H9 (cell line): Measurements from ENCODE around the gene KIAA1328. TPM values are rescaled to one million over a fixed set of nuclear protein-coding genes. Genes with fewer than 3 reads are reported as not detected.

Experiments used
- DNase-seq: peaks from one replicate; pipeline ENCODE4 v3.0.0-alpha.2; 2017
- H2AFZ ChIP-seq: one replicate; pipeline ENCODE4 v1.6.1; 2013; ENCODE audit warnings: mild to moderate bottlenecking, low read length, control low read depth, moderate library complexity
- H2AK5ac ChIP-seq: 2 replicates; pipeline ENCODE4 v1.6.1; 2013; ENCODE audit warnings: low read length, control low read depth, mixed read lengths; ENCODE audit not compliant: insufficient read length
- H2BK120ac ChIP-seq: one replicate; pipeline ENCODE4 v1.6.1; 2013; ENCODE audit warnings: low read depth, mild to moderate bottlenecking, low read length, control low read depth, inconsistent platforms; ENCODE audit not compliant: poor library complexity, severe bottlenecking
- H2BK12ac ChIP-seq: 2 replicates; pipeline ENCODE4 v1.6.1; 2013; ENCODE audit warnings: low read length, control low read depth, mixed read lengths, low read depth; ENCODE audit not compliant: insufficient read length
- H2BK15ac ChIP-seq: 2 replicates; pipeline ENCODE4 v1.6.1; 2013; ENCODE audit warnings: low read depth, low read length, control low read depth
- H2BK20ac ChIP-seq: one replicate; pipeline ENCODE4 v1.6.1; 2013; ENCODE audit warnings: low read depth, mild to moderate bottlenecking, low read length, control low read depth, inconsistent platforms; ENCODE audit not compliant: poor library complexity, severe bottlenecking
- H2BK5ac ChIP-seq: 2 replicates; pipeline ENCODE4 v1.6.1; 2013; ENCODE audit warnings: low read length, control low read depth, mixed read lengths; ENCODE audit not compliant: insufficient read length
- H3K14ac ChIP-seq: 2 replicates; pipeline ENCODE4 v1.6.1; 2013; ENCODE audit warnings: low read length, control low read depth; ENCODE audit not compliant: insufficient read depth
- H3K18ac ChIP-seq: 2 replicates; pipeline ENCODE4 v1.6.1; 2013; ENCODE audit warnings: low read depth, mild to moderate bottlenecking, mixed read lengths, low read length, control low read depth; ENCODE audit not compliant: insufficient read length
- H3K23ac ChIP-seq: 2 replicates; pipeline ENCODE4 v1.6.1; 2013; ENCODE audit warnings: low read length, control low read depth, mixed read lengths, low read depth; ENCODE audit not compliant: insufficient read length
- H3K23me2 ChIP-seq: 2 replicates; pipeline ENCODE4 v1.6.1; 2013; ENCODE audit warnings: low read depth, mild to moderate bottlenecking, mixed read lengths, low read length, control low read depth; ENCODE audit not compliant: insufficient read length, poor library complexity, severe bottlenecking
- H3K27ac ChIP-seq: 2 replicates; pipeline ENCODE4 v1.5.1; 2013; ENCODE audit warnings: low read length, control low read depth, mixed read lengths, low read depth; ENCODE audit not compliant: insufficient read length
- H3K27me3 ChIP-seq: 2 replicates; pipeline ENCODE4 v1.6.1; 2013; ENCODE audit warnings: low read length, control low read depth, inconsistent platforms; ENCODE audit not compliant: insufficient read depth
- H3K4ac ChIP-seq: 2 replicates; pipeline ENCODE4 v1.6.1; 2013; ENCODE audit warnings: low read depth, mild to moderate bottlenecking, control low read depth, inconsistent platforms, low read length, moderate library complexity
- H3K4me1 ChIP-seq: 2 replicates; pipeline ENCODE4 v1.6.1; 2013; ENCODE audit warnings: low read length, control low read depth, inconsistent platforms; ENCODE audit not compliant: insufficient read depth
- H3K4me2 ChIP-seq: 2 replicates; pipeline ENCODE4 v1.6.1; 2013; ENCODE audit warnings: low read length, control low read depth, mixed read lengths; ENCODE audit not compliant: insufficient read length, insufficient read depth
- H3K56ac ChIP-seq: 2 replicates; pipeline ENCODE4 v1.6.1; 2013; ENCODE audit warnings: low read depth, mild to moderate bottlenecking, mixed read lengths, low read length, control low read depth; ENCODE audit not compliant: insufficient read length
- H3K79me1 ChIP-seq: 2 replicates; pipeline ENCODE4 v1.6.1; 2013; ENCODE audit warnings: low read depth, mild to moderate bottlenecking, moderate library complexity, low read length, control low read depth, inconsistent platforms; ENCODE audit not compliant: insufficient read depth, poor library complexity, severe bottlenecking
- H3K79me2 ChIP-seq: 2 replicates; pipeline ENCODE4 v1.6.1; 2013; ENCODE audit warnings: low read length, control low read depth, inconsistent platforms; ENCODE audit not compliant: insufficient read depth
- H3K9ac ChIP-seq: 2 replicates; pipeline ENCODE4 v1.6.1; 2013; ENCODE audit warnings: low read length, control low read depth, mixed read lengths; ENCODE audit not compliant: insufficient read length; ENCODE audit errors: extremely low read depth
- H3K9me3 ChIP-seq: one replicate; pipeline ENCODE4 v1.6.1; 2013; ENCODE audit warnings: low read depth, low read length, inconsistent platforms; ENCODE audit not compliant: control insufficient read depth
- H3T11ph ChIP-seq: one replicate; pipeline ENCODE4 v1.6.1; 2013; ENCODE audit warnings: mild to moderate bottlenecking, low read length, control low read depth, inconsistent platforms
- H4K20me1 ChIP-seq: one replicate; pipeline ENCODE4 v1.6.1; 2013; ENCODE audit not compliant: control insufficient read depth, insufficient read length, insufficient read depth
- H4K5ac ChIP-seq: 2 replicates; pipeline ENCODE4 v1.6.1; 2013; ENCODE audit warnings: low read depth, mild to moderate bottlenecking, mixed read lengths, low read length, control low read depth; ENCODE audit not compliant: insufficient read length
- H4K8ac ChIP-seq: replicated peaks from 2 replicates; pipeline ENCODE4 v1.6.1; 2013; ENCODE audit warnings: low read length, control low read depth, mixed read lengths, low read depth; ENCODE audit not compliant: insufficient read length
- H4K91ac ChIP-seq: 2 replicates; pipeline ENCODE4 v1.6.1; 2013; ENCODE audit warnings: low read depth, mild to moderate bottlenecking, moderate library complexity, mixed read lengths, low read length, control low read depth; ENCODE audit not compliant: insufficient read length
- H3K27ac Mint-ChIP-seq, 3 experiments: 2 replicates in 2 of 3; 3 replicates in 1 of 3; pipeline ENCODE4 v1.8.0; 2020 to 2021; ENCODE audit warnings: mixed read lengths in 3 of 3, mild to moderate bottlenecking in 1 of 3, moderate library complexity in 1 of 3
- H3K27me3 Mint-ChIP-seq: 2 replicates; pipeline ENCODE4 v1.8.0; 2021; ENCODE audit warnings: low read depth, mild to moderate bottlenecking, moderate library complexity, mixed read lengths
- H3K36me3 Mint-ChIP-seq, 3 experiments: 2 replicates in 2 of 3; 3 replicates in 1 of 3; pipeline ENCODE4 v1.8.0; 2020 to 2021; ENCODE audit warnings: low read depth in 3 of 3, mixed read lengths in 3 of 3; ENCODE audit not compliant: insufficient read depth in 1 of 3
- H3K4me1 Mint-ChIP-seq, 2 experiments: 2 replicates each; pipeline ENCODE4 v1.8.0; 2020; ENCODE audit warnings: mixed read lengths in 2 of 2
- H3K4me3 Mint-ChIP-seq, 2 experiments: 2 replicates in 1 of 2; 3 replicates in 1 of 2; pipeline ENCODE4 v1.8.0; 2020 to 2021; ENCODE audit warnings: mild to moderate bottlenecking in 2 of 2, mixed read lengths in 2 of 2, moderate library complexity in 1 of 2
- H3K9me3 Mint-ChIP-seq, 2 experiments: 2 replicates in 1 of 2; 3 replicates in 1 of 2; pipeline ENCODE4 v1.8.0; 2020; ENCODE audit warnings: mild to moderate bottlenecking in 2 of 2, mixed read lengths in 2 of 2, moderate library complexity in 1 of 2
- WGBS: extraction: QIAGEN DNeasy Blood & Tissue Kit; methylation state at CpG from one replicate; pipeline ENCODE4 v1.1.7; 2013; ENCODE audit warnings: missing lambda C conversion rate, low lambda C conversion rate, mixed read lengths; ENCODE audit not compliant: insufficient read length; ENCODE audit errors: extremely low coverage; 5-methylcytosine and 5-hydroxymethylcytosine counted together
- total RNA-seq: library from RNA; stranded (reverse); gene quantifications from 2 replicates; pipeline ENCODE4 v1.2.1, GENCODE V29; 2021
- TF ChIP-seq, protein P1 (sequence below): fragments of 200-600 bp; sonication (generic); conservative IDR thresholded peaks from 3 replicates; pipeline ENCODE4 v1.8.0; 2021; ENCODE audit warnings: antibody characterized with exemption, mild to moderate bottlenecking

Gene KIAA1328
- total RNA-seq, 1 experiment from 2014 or later = 4.9 TPM

GRCh38 chr18:36821681-36822080 is 7.2 kb upstream of the KIAA1328 start:
- Histone ChIP-seq H3K18ac (no peak overlapping the region), H2BK5ac (no peak overlapping the region), H2BK12ac (no peak overlapping the region), H3K14ac (no peak overlapping the region), H3K79me1 (peaks cover 3% of the 10 kb centered on the region), H3K79me2 (no peaks in the 10 kb centered on the region), H4K91ac (no peak overlapping the region), H3K4me2 (no peak overlapping the region), H2BK20ac (no peak overlapping the region), H3K23me2 (no peaks in the 10 kb centered on the region), H4K5ac (no peak overlapping the region), H3K9ac (no peak overlapping the region), H2AK5ac (no peak overlapping the region), H3K4me1 (no peaks in the 10 kb centered on the region), H3K27ac (no peak overlapping the region), H3K9me3 (no peaks in the 10 kb centered on the region), H3K23ac (no peak overlapping the region), H4K8ac (no peak overlapping the region), H2BK120ac (no peak overlapping the region), H2BK15ac (no peak overlapping the region), H4K20me1 (no peaks in the 10 kb centered on the region), H3K4ac (no peak overlapping the region), H3K27me3 (no peaks in the 10 kb centered on the region; the same call in 1 of the 2 replicates), H2AFZ (no peak overlapping the region), H3T11ph (no peak overlapping the region), H3K56ac (no peak overlapping the region)
- TF ChIP-seq, protein P1, sequence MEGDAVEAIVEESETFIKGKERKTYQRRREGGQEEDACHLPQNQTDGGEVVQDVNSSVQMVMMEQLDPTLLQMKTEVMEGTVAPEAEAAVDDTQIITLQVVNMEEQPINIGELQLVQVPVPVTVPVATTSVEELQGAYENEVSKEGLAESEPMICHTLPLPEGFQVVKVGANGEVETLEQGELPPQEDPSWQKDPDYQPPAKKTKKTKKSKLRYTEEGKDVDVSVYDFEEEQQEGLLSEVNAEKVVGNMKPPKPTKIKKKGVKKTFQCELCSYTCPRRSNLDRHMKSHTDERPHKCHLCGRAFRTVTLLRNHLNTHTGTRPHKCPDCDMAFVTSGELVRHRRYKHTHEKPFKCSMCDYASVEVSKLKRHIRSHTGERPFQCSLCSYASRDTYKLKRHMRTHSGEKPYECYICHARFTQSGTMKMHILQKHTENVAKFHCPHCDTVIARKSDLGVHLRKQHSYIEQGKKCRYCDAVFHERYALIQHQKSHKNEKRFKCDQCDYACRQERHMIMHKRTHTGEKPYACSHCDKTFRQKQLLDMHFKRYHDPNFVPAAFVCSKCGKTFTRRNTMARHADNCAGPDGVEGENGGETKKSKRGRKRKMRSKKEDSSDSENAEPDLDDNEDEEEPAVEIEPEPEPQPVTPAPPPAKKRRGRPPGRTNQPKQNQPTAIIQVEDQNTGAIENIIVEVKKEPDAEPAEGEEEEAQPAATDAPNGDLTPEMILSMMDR = no peak
- Mint-ChIP-seq H3K36me3 (peaks cover 23 to 42% (median 41%) of the 10 kb centered on the region in 3 experiments), H3K4me3 (no peak overlapping the region), H3K27me3 (no peaks in the 10 kb centered on the region), H3K4me1 (no peaks in the 10 kb centered on the region), H3K9me3 (no peaks in the 10 kb centered on the region), H3K27ac (peak overlapping the region in 1 of 3 experiments; percentile 30; a peak in 1 of 7 replicates)
- no peak for DNase-seq
- WGBS = no CpG with 5 or more reads among the region's 4 CpGs
